SK-N-SH treated with all-trans-retinoic acid at 6 μM for 48 hours (cell line): Measurements from ENCODE around the gene CHDH.

ENCODE experiments used
- ATAC-seq: fragments of 200-7000 bp; cut with Tn5 transposase; 3 replicates; pipeline ENCODE4 v1.9.1; 2020; ENCODE audit warnings: mild to moderate bottlenecking, moderate library complexity
- ARNTL ChIP-seq: fragments of 450-650 bp; formaldehyde crosslinking; IDR thresholded peaks from 2 replicates; pipeline ENCODE4 v1.5.0; 2020; ENCODE audit warnings: low read depth, mild to moderate bottlenecking, moderate library complexity, borderline replicate concordance
- BACH2 ChIP-seq: fragments of 250-450 bp; sonication (Bioruptor Pico); IDR thresholded peaks from 2 replicates; pipeline ENCODE4 v1.9.0; 2021; ENCODE audit warnings: mild to moderate bottlenecking, borderline replicate concordance
- CSDC2 ChIP-seq: fragments of 250-450 bp; sonication (Bioruptor Pico); IDR thresholded peaks from 2 replicates; pipeline ENCODE4 v1.5.0; 2020; ENCODE audit warnings: mild to moderate bottlenecking, moderate library complexity
- ESRRG ChIP-seq: fragments of 250-450 bp; sonication (Bioruptor Pico); IDR thresholded peaks from 2 replicates; pipeline ENCODE4 v1.6.1; 2021; ENCODE audit warnings: mild to moderate bottlenecking
- GLIS3 ChIP-seq: fragments of 250-450 bp; sonication (Bioruptor Pico); IDR thresholded peaks from 2 replicates; pipeline ENCODE4 v1.5.0; 2020; ENCODE audit warnings: mild to moderate bottlenecking, moderate library complexity
- ISL1 ChIP-seq: fragments of 250-450 bp; sonication (Bioruptor Pico); IDR thresholded peaks from 2 replicates; pipeline ENCODE4 v2.1.2; 2022; ENCODE audit warnings: mild to moderate bottlenecking, moderate library complexity
- OSR1 ChIP-seq: fragments of 250-450 bp; sonication (Bioruptor Pico); IDR thresholded peaks from 2 replicates; pipeline ENCODE4 v1.8.0; 2022; ENCODE audit warnings: moderate library complexity, mild to moderate bottlenecking, inconsistent platforms
- PPARA ChIP-seq: fragments of 250-450 bp; sonication (Bioruptor Pico); IDR thresholded peaks from 2 replicates; pipeline ENCODE4 v1.5.0; 2020; ENCODE audit warnings: mild to moderate bottlenecking, borderline replicate concordance
- SNAI2 ChIP-seq: fragments of 250-450 bp; sonication (Bioruptor Pico); IDR thresholded peaks from 2 replicates; pipeline ENCODE4 v1.5.0; 2020; ENCODE audit warnings: mild to moderate bottlenecking, moderate library complexity
- TCF4 ChIP-seq: fragments of 250-450 bp; sonication (Bioruptor Pico); IDR thresholded peaks from 2 replicates; pipeline ENCODE4 v1.8.0; 2021; ENCODE audit warnings: mild to moderate bottlenecking, moderate library complexity, borderline replicate concordance
- TOX ChIP-seq: fragments of 250-450 bp; sonication (Bioruptor Pico); IDR thresholded peaks from 2 replicates; pipeline ENCODE4 v1.8.0; 2021; ENCODE audit warnings: mild to moderate bottlenecking, moderate library complexity, borderline replicate concordance
- ZFP3 ChIP-seq: fragments of 250-450 bp; sonication (Bioruptor Pico); IDR thresholded peaks from 2 replicates; pipeline ENCODE4 v1.5.0; 2020; ENCODE audit warnings: mild to moderate bottlenecking, moderate library complexity
- ZFP30 ChIP-seq: fragments of 450-650 bp; formaldehyde crosslinking; IDR thresholded peaks from 2 replicates; pipeline ENCODE4 v1.5.0; 2022; ENCODE audit warnings: mild to moderate bottlenecking, moderate library complexity
- ZNF565 ChIP-seq: fragments of 450-650 bp; formaldehyde crosslinking; conservative IDR thresholded peaks from 2 replicates; pipeline ENCODE4 v1.5.0; 2020; ENCODE audit warnings: low read depth, mild to moderate bottlenecking, moderate library complexity
- ZNF8 ChIP-seq: fragments of 450-650 bp; formaldehyde crosslinking; IDR thresholded peaks from 2 replicates; pipeline ENCODE4 v1.5.0; 2020; ENCODE audit warnings: mild to moderate bottlenecking, moderate library complexity
- TF ChIP-seq, protein P1 (sequence below): fragments of 250-450 bp; sonication (Bioruptor Pico); IDR thresholded peaks from 2 replicates; pipeline ENCODE4 v1.5.1; 2021; ENCODE audit warnings: mild to moderate bottlenecking, moderate library complexity
- TF ChIP-seq, protein P2 (sequence below): fragments of 250-450 bp; sonication (Bioruptor Pico); IDR thresholded peaks from 2 replicates; pipeline ENCODE4 v1.8.0; 2021; ENCODE audit warnings: low read depth, mild to moderate bottlenecking, moderate library complexity, borderline replicate concordance
- TF ChIP-seq, protein P3 (sequence below): fragments of 250-450 bp; sonication (Bioruptor Pico); IDR thresholded peaks from 2 replicates; pipeline ENCODE4 v1.8.0; 2020; ENCODE audit warnings: mild to moderate bottlenecking, moderate library complexity, borderline replicate concordance
- TF ChIP-seq, protein P4 (sequence below): fragments of 250-450 bp; sonication (Bioruptor Pico); IDR thresholded peaks from 2 replicates; pipeline ENCODE4 v1.5.1; 2020; ENCODE audit warnings: low read depth, mild to moderate bottlenecking, moderate library complexity
- TF ChIP-seq, protein P5 (sequence below): fragments of 250-450 bp; sonication (Bioruptor Pico); IDR thresholded peaks from 2 replicates; pipeline ENCODE4 v1.5.0; 2020; ENCODE audit warnings: mild to moderate bottlenecking, moderate library complexity

CHDH gene

DNA sequence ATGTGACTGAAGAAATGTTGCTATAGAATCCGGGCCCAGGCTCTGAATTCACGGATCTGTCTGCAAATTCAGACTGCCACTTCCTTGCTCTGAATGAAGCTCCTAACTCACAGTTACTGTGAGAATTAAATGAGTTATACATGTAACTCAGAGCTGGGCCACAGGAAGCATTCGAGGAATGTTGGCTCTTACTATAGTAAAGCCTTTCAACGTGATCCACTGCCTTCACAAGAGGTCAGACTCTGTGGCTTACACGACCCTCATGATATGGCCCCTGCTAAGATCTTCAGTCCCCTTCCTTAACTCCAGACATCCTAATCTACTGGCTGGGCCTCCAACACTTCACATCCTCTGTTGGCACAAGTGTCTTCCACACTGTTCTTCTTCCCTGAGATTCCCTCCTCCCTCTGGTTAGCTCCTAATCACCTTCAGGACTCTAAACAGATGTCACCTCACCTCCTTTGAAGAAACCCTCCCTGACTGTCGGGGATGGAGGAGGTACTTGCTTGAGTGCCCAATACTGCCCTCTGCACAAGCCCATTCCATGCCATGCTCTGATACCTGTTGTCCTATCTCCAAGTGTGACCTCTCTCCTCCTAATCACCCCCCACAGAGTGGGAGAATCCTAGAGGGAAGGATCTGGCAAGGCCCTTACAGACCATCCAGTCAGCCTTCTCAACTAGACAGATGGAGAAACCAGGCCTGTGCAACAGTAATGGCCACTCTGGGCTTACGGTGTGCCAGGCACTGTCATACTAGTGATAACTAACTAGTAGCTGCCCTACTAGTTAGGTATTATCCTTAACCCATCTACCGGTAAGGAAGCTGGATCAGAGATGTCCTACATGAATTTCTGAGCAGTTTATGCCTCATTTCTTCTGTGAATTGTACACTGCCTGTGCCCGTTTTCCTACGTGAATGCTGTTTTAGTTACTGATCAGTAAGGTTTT is 34.5 kb upstream of the CHDH start:
- peak; percentile 5 for ATAC-seq
- TF ChIP-seq TCF4 (no peak), ISL1 (CRISPR knock-in tag) (no peak), ARNTL (CRISPR knock-in tag) (no peak), BACH2 (CRISPR knock-in tag) (no peak), TOX (no peak), SNAI2 (CRISPR knock-in tag) (no peak), ZNF8 (CRISPR knock-in tag) (no peak), CSDC2 (CRISPR knock-in tag) (no peak), ESRRG (CRISPR knock-in tag) (no peak), ZFP30 (no peak), PPARA (CRISPR knock-in tag) (no peak)
- TF ChIP-seq, protein P1, sequence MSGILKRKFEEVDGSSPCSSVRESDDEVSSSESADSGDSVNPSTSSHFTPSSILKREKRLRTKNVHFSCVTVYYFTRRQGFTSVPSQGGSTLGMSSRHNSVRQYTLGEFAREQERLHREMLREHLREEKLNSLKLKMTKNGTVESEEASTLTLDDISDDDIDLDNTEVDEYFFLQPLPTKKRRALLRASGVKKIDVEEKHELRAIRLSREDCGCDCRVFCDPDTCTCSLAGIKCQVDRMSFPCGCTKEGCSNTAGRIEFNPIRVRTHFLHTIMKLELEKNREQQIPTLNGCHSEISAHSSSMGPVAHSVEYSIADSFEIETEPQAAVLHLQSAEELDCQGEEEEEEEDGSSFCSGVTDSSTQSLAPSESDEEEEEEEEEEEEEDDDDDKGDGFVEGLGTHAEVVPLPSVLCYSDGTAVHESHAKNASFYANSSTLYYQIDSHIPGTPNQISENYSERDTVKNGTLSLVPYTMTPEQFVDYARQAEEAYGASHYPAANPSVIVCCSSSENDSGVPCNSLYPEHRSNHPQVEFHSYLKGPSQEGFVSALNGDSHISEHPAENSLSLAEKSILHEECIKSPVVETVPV, result no peak
- TF ChIP-seq, protein P2, sequence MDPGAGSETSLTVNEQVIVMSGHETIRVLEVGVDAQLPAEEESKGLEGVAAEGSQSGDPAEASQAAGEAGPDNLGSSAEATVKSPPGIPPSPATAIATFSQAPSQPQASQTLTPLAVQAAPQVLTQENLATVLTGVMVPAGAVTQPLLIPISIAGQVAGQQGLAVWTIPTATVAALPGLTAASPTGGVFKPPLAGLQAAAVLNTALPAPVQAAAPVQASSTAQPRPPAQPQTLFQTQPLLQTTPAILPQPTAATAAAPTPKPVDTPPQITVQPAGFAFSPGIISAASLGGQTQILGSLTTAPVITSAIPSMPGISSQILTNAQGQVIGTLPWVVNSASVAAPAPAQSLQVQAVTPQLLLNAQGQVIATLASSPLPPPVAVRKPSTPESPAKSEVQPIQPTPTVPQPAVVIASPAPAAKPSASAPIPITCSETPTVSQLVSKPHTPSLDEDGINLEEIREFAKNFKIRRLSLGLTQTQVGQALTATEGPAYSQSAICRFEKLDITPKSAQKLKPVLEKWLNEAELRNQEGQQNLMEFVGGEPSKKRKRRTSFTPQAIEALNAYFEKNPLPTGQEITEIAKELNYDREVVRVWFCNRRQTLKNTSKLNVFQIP, result no peak
- TF ChIP-seq, protein P3, sequence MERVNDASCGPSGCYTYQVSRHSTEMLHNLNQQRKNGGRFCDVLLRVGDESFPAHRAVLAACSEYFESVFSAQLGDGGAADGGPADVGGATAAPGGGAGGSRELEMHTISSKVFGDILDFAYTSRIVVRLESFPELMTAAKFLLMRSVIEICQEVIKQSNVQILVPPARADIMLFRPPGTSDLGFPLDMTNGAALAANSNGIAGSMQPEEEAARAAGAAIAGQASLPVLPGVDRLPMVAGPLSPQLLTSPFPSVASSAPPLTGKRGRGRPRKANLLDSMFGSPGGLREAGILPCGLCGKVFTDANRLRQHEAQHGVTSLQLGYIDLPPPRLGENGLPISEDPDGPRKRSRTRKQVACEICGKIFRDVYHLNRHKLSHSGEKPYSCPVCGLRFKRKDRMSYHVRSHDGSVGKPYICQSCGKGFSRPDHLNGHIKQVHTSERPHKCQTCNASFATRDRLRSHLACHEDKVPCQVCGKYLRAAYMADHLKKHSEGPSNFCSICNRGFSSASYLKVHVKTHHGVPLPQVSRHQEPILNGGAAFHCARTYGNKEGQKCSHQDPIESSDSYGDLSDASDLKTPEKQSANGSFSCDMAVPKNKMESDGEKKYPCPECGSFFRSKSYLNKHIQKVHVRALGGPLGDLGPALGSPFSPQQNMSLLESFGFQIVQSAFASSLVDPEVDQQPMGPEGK (CRISPR knock-in tag), result no peak

DNA sequence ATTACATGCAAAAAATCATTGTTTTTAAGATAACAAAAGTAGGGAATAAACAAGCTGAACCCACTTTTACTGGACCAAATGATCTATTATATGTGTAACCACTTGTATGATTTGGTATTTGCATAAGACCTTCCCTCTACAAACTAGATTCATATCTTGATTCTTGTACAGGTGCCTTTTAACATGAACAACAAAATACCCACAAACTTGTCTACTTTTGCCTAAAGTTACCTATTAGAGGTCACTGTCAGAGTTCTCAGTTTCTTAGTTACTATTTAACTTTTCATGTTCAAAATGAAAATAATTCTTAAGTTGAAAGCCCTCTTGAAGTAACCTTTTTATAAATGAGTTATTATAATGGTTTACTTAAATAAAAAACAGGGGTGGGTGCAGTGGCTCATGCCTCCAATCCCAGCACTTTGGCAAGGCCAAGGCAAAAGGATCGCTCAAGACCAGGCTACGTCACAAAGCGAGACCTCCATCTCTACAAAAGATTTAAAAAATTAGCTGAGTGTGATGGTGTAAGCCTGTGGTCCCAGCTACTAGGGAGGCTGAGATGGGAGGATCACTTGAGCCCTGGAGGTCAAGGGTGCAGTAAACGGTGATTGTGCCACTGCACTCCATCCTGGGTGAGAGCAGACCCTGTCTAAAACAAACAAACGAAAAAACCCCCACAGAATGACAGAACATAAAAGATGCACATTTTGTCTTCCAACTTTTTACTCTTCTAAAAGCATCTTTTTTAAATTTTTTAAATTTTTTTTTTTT is 19.7 kb upstream of the CHDH start:
- TF ChIP-seq PPARA (CRISPR knock-in tag) (no peak), ZNF565 (CRISPR knock-in tag) (no peak), ZNF8 (CRISPR knock-in tag) (no peak), ARNTL (CRISPR knock-in tag) (no peak), ESRRG (CRISPR knock-in tag) (no peak), BACH2 (CRISPR knock-in tag) (no peak), GLIS3 (CRISPR knock-in tag) (no peak), ZFP30 (no peak), TOX (no peak), OSR1 (CRISPR knock-in tag) (no peak), SNAI2 (CRISPR knock-in tag) (no peak), ZFP3 (no peak)
- TF ChIP-seq, protein P4, sequence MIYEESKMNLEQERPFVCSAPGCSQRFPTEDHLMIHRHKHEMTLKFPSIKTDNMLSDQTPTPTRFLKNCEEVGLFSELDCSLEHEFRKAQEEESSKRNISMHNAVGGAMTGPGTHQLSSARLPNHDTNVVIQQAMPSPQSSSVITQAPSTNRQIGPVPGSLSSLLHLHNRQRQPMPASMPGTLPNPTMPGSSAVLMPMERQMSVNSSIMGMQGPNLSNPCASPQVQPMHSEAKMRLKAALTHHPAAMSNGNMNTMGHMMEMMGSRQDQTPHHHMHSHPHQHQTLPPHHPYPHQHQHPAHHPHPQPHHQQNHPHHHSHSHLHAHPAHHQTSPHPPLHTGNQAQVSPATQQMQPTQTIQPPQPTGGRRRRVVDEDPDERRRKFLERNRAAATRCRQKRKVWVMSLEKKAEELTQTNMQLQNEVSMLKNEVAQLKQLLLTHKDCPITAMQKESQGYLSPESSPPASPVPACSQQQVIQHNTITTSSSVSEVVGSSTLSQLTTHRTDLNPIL (CRISPR knock-in tag), result no peak
- TF ChIP-seq, protein P1, result no peak
- TF ChIP-seq, protein P2, result no peak
- TF ChIP-seq, protein P5, sequence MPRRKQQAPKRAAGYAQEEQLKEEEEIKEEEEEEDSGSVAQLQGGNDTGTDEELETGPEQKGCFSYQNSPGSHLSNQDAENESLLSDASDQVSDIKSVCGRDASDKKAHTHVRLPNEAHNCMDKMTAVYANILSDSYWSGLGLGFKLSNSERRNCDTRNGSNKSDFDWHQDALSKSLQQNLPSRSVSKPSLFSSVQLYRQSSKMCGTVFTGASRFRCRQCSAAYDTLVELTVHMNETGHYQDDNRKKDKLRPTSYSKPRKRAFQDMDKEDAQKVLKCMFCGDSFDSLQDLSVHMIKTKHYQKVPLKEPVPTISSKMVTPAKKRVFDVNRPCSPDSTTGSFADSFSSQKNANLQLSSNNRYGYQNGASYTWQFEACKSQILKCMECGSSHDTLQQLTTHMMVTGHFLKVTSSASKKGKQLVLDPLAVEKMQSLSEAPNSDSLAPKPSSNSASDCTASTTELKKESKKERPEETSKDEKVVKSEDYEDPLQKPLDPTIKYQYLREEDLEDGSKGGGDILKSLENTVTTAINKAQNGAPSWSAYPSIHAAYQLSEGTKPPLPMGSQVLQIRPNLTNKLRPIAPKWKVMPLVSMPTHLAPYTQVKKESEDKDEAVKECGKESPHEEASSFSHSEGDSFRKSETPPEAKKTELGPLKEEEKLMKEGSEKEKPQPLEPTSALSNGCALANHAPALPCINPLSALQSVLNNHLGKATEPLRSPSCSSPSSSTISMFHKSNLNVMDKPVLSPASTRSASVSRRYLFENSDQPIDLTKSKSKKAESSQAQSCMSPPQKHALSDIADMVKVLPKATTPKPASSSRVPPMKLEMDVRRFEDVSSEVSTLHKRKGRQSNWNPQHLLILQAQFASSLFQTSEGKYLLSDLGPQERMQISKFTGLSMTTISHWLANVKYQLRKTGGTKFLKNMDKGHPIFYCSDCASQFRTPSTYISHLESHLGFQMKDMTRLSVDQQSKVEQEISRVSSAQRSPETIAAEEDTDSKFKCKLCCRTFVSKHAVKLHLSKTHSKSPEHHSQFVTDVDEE, result no peak
- no peak for ATAC-seq
